T47D (cell line): ENCODE data around the gene PNKP.

ENCODE experiments used
- DNase-seq, 2 experiments: peaks; one replicate each; pipeline versions ENCODE4 v3.0.0 to v3.0.0-alpha.2; 2011 to 2012; ENCODE audit warnings: low read depth in 1 of 2, low spot score in 1 of 2
- JUND ChIP-seq: IDR thresholded peaks from 2 replicates; pipeline ENCODE4 v1.6.1; 2012; ENCODE audit warnings: low read depth
- in situ Hi-C: cut with HindIII; loops from 2 replicates; pipeline ENCODE4 v1.10.0; 2016; ENCODE audit warnings: low sequenced_read_pairs, low pct_unique_long_range_greater_than_20kb

Gene PNKP

GRCh38 chr19:49866933-49867782 lies at the start of gene PNKP:
Gene PNKP (minus strand): TSS chr19:49867576. CDS start chr19:49867204, 372 bp downstream.
- TF ChIP-seq JUND = no peak

DNA sequence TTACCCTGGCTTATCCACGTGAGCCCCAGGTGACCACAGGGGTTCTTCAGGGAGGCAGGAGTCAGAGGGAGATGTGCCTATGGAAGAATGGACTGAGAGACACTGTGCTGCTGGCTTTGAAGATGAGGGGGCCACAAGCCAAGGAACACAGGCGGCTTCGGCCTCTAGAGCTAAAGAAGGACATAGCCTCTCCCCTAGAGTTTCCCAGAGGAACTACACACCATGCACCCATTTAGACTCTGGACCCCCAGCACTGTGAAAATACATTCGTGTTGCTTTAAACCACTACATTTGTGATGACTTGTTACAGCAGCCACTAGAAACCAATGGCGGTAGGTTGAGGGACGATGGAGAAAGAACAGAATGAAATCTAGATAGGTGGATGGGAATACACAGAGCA lies 47.9 kb upstream of the PNKP start:
- in situ Hi-C loops = no loop called here
- no peak for DNase-seq
- TF ChIP-seq JUND = no peak

More at GRCh38 chr19:49866933-49867782, at the start of gene PNKP:
- peak; percentile 82 to 89 for DNase-seq
- in situ Hi-C loops = no loop called here

GRCh38 chr19:49913720-49914119 lies 46.3 kb upstream of the PNKP start:
- in situ Hi-C loops = no loop called here
- no peak for DNase-seq
- TF ChIP-seq JUND = no peak

GRCh38 chr19:49912965-49913685 lies 45.7 kb upstream of the PNKP start:
- DNase-seq = no peak
- in situ Hi-C loops = no loop called here
- TF ChIP-seq JUND = no peak

- in situ Hi-C loops = no loop called here
- DNase-seq = no peak
- no peak for TF ChIP-seq JUND
Measured at GRCh38 chr19:49911381-49912145, 44.2 kb upstream of the PNKP start.

DNA sequence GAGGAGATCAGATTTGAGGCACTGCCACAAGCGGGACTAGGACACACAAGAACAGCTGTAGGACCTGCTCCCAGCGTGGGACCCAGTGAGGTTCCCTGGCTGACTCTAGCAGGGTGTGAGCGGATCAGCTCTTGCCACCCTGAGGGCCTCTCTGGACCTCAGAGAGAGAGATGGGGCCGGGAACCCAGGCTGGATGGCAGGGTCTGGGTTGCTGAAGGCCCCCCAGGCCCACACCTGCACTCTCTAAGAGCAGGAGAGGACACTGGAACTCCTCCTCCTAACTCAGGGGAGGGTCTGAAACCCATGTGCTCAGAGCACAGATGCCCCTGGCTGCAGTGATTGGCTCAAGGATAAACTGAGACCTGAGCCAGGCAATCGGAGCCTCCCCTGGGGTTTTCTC lies 42.8 kb upstream of the PNKP start:
- in situ Hi-C loops = no loop called here
- no peak for DNase-seq
- TF ChIP-seq JUND = no peak

DNA sequence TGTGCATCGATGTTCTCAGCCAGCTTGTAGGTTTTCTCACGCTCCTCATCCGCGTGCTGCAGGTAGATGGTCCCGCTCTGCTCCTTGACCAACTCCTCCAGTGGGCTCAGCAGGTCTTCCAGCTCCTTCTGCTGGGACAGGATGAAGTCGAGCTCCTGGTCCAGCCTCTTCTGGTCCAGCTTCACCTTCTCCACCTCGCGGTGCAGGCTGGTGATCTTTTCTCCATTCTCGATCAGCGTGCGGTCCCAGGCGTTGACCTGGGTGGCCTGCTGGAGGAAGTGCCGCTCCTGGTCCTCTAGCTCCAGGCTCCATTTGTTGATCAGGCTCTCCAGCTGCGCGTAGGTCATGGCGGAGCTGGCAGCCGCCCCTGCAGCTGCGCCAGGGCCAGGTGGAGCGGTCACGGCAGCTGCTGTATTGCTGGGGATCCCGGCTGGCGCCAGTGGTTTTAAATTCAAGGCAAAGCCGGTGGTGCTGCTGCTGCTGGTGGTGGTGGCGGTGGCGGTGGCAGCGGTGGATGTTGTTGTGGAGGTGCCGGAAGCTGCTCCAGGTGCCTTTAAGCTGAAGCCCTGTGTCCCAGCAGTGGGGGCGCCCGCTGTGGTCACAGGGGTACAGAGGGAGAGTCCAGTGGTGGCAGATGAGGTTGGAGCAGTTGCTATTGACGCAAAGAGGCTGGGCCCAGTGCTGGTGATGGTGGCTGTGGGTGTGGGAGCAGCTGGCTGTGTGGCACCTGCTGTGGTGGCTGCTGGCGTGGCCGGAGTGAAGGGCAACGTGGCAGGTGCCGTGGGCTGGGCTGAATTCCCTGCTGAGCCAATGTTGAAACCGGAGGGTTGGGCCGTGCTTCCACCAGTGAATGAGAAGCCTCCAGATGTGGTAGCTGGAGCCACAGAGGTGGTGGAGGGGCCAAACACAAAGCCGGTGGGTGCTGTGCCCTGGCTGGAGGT lies 41.4 kb upstream of the PNKP start:
- in situ Hi-C loops = no loop called here
- DNase-seq = no peak
- no peak for TF ChIP-seq JUND

DNA sequence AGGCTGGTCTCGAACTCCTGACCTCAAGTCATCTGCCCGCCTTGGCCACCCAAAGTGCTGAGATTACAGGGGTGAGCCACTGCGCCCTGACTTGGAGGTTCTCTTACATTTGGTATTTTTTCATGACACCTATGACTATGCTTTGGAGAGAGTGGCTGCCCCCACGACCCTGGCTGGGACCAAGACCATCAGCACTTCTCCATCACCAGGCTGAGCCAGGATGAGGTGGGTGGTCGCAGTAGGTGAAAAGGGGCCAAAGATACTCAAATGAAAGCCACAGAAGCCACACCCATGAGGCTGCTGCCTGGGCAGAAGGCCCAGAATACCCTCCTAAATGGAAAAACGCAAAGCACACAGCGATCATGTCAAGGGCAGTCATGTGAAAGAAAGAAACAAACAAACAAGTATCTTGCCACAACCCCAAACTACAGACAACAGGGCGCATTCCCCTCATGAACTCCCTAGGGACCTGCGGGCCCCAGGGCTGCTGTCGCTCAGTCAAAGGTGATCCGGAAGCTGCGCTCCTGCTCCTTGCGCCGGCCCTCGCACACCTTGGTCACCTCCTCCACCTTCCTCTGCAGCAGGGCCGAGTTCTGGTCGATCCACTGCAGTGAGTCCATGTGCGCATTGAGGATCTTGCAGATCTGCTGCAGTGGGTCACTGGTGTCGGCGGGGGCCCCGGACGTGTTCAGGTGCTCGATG lies 40.5 kb upstream of the PNKP start:
- no peak for DNase-seq
- no peak for TF ChIP-seq JUND
- in situ Hi-C loops = no loop called here

DNA sequence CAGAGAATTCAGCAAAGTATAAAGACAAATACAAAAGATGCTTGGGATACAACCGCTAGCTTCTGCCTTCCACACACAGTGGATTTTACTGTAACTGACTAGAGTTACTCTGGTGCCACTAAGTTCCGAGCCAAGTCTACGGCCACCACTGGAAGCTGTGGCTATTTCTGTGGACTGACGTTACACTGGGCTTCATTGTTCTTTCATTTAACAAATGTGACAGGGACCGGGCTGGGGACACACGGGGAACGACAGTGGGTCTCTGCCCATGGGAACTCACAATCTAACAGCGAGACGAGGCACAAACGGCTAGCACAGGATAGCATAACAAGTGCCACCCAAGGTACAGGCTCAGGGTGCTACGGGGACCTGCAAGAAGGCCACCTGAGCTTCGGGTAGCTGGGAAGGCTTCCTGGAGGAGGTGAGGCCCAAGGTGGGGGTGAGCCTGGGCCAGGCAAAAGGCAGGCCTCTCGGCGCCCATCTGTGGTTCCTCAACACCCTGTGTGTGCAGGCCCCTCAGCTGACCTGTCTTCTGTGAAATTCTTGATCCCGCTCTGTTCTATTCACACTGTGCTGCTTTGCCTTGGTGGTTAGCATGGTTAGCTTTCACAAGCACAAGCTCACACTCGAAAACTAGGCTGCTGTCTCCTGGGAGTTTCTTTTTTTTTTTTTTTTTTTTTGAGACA lies 39.6 kb upstream of the PNKP start:
- in situ Hi-C loops = no loop called here
- DNase-seq = no peak
- TF ChIP-seq JUND = no peak

- in situ Hi-C loops = no loop called here
- no peak for DNase-seq
- no peak for TF ChIP-seq JUND
Measured at GRCh38 chr19:49904136-49904535, 36.8 kb upstream of the PNKP start.
